Nephron progenitor cell (in vitro differentiated cells): Measurements from ENCODE around the gene SYNCRIP.
"Not testable (repeated sequence)": the region's sequence is repeated elsewhere in the genome, so short reads cannot be mapped to it uniquely, and the experiment has no call there.

Source experiments
- DNase-seq: peaks from one replicate; pipeline ENCODE4 v3.0.0; 2021
- H3K27ac Mint-ChIP-seq: 2 replicates; pipeline ENCODE4 v1.8.0; 2021; ENCODE audit warnings: mild to moderate bottlenecking, moderate library complexity, mixed read lengths
- H3K27me3 Mint-ChIP-seq: 2 replicates; pipeline ENCODE4 v1.8.0; 2021; ENCODE audit warnings: mild to moderate bottlenecking, low read depth, mixed read lengths; ENCODE audit not compliant: poor library complexity
- H3K36me3 Mint-ChIP-seq: 2 replicates; pipeline ENCODE4 v1.8.0; 2021; ENCODE audit warnings: low read depth, mixed read lengths
- H3K4me1 Mint-ChIP-seq: 2 replicates; pipeline ENCODE4 v1.8.0; 2021; ENCODE audit warnings: mixed read lengths
- H3K4me3 Mint-ChIP-seq: 2 replicates; pipeline ENCODE4 v1.8.0; 2021; ENCODE audit warnings: mild to moderate bottlenecking, moderate library complexity, mixed read lengths
- H3K9me3 Mint-ChIP-seq: 2 replicates; pipeline ENCODE4 v1.8.0; 2021; ENCODE audit warnings: mild to moderate bottlenecking, moderate library complexity, mixed read lengths
- TF ChIP-seq, protein P1 (sequence below): fragments of 200-600 bp; sonication (generic); IDR thresholded peaks from 2 replicates; pipeline ENCODE4 v1.5.0; 2021; ENCODE audit warnings: antibody characterized with exemption

SYNCRIP gene

DNA sequence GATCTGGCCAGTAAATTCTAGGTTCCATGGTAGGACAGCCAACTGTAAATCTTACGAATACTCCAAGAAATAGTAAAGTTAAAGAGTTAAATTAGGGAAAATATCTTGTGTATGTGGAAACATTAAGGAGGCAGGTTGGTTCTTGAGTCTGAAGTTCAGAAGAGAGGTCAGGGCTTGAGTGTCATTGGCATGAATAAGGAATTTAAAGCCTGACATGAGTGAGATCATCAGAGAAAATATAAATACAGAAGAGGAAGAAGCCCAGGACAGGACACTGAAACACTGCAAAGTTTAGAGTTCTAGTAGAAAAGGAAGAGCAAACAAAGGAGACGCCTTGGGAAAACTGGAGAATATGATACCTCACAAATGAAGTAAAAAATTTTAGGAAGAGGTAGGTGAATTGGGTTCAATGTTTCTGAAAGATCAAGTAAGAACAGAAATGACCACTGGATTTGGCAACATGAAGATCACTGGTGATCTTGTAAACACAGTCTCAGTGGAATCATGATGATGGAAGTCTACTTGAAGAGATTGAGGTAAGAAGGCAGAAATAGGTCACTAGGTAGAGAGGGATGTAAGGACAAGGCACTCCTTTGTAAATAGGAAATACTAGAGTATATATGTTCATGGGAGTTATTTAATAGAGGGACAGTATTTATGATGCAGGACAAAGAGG is 41.6 kb upstream of the SYNCRIP start:
- TF ChIP-seq, protein P1, sequence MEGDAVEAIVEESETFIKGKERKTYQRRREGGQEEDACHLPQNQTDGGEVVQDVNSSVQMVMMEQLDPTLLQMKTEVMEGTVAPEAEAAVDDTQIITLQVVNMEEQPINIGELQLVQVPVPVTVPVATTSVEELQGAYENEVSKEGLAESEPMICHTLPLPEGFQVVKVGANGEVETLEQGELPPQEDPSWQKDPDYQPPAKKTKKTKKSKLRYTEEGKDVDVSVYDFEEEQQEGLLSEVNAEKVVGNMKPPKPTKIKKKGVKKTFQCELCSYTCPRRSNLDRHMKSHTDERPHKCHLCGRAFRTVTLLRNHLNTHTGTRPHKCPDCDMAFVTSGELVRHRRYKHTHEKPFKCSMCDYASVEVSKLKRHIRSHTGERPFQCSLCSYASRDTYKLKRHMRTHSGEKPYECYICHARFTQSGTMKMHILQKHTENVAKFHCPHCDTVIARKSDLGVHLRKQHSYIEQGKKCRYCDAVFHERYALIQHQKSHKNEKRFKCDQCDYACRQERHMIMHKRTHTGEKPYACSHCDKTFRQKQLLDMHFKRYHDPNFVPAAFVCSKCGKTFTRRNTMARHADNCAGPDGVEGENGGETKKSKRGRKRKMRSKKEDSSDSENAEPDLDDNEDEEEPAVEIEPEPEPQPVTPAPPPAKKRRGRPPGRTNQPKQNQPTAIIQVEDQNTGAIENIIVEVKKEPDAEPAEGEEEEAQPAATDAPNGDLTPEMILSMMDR = no peak
- Mint-ChIP-seq H3K4me1 (peaks cover 7% of the 10 kb centered on the region), H3K4me3 (no peak overlapping the region), H3K27me3 (peaks cover 2% of the 10 kb centered on the region), H3K9me3 (peaks cover 7% of the 10 kb centered on the region), H3K27ac (no peak overlapping the region), H3K36me3 (peaks cover 6% of the 10 kb centered on the region)
- no peak for DNase-seq

DNA sequence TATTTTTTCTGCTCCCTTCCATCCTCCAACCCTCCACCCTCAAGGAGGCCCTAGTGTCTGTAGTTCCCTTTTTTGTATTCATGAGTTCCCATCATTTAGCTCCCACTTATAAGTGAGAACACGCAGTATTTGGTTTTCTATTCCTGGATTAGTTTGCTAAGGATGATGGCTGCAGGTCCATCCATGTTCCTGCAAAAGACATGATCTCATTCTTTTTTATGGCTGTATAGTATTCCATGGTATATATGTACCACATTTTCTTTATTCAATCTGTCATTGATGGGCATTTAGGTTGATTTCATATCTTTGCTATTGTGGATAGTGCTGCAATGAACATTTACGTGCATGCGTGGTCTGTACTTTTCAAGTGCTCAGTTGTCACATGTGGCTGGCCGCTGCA is 39.2 kb upstream of the SYNCRIP start:
- H3K4me3 Mint-ChIP-seq, H3K4me1 Mint-ChIP-seq, DNase-seq, H3K9me3 Mint-ChIP-seq, H3K27ac Mint-ChIP-seq, H3K27me3 Mint-ChIP-seq: not testable (repeated sequence)
- H3K36me3 Mint-ChIP-seq = peaks cover 16% of the 10 kb centered on the region

DNA sequence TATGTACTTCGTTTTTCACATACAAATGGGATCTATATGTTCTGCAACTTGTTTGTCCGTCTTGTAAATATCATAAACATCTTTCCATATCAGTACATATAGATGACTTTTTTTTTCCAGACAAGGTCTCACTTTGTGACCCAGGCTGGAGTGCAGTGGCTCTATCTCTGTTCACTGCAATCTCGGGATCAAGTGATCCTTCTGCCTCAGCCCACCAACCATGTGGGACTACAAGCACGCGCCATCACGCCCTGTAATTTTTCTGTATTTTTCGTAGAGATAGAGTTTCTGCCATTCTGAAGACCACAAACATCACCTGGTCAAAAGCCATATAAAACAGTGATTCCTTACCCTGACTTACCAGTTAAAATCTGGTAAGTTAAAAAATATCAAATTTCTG is 37.7 kb upstream of the SYNCRIP start:
- DNase-seq = no peak
- Mint-ChIP-seq H3K9me3 (peaks cover 7% of the 10 kb centered on the region), H3K4me3 (peak overlapping the region; percentile 100), H3K36me3 (peaks cover 31% of the 10 kb centered on the region), H3K27ac (no peak overlapping the region), H3K27me3 (peaks cover 2% of the 10 kb centered on the region), H3K4me1 (peaks cover 22% of the 10 kb centered on the region)
- TF ChIP-seq, protein P1 = no peak

DNA sequence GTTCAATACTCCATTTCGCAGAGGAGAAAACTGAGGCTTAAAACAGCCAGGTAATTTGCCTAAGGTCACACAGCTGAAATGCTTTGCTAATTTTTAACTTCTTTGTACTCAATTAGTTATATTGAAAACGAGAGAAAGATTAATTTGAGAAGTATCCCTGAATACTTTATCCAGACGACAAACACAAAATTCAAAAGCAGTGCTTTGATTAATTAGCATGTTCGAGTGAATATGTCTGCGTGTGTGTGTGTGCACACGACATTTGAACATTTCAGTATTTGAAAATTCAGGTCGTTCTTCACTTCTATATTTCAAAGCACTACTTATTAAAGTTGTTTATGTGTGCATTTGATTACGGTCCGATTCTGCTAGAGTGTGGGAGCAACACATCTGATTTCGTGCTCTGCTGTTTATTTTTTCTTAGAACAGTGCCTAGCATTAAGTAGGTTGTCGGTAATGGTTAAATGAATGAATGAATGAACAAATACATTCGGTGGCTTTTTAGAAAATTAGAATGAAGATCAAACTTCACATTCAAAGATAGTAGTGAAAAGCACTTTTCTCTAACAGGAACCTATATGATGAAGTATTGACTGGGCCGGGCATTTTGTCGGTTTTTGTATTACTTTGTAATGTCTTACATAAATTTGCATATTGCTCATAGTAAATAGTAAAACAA is 36.9 kb upstream of the SYNCRIP start:
- H3K4me3 Mint-ChIP-seq = peak overlapping the region; percentile 100
- peak overlapping the region; percentile 77 for H3K27ac Mint-ChIP-seq
- H3K9me3 Mint-ChIP-seq = peaks cover 7% of the 10 kb centered on the region
- peaks cover 2% of the 10 kb centered on the region for H3K27me3 Mint-ChIP-seq
- H3K36me3 Mint-ChIP-seq = peaks cover 39% of the 10 kb centered on the region
- no peak for DNase-seq
- TF ChIP-seq, protein P1 = no peak
- H3K4me1 Mint-ChIP-seq = peaks cover 30% of the 10 kb centered on the region

DNA sequence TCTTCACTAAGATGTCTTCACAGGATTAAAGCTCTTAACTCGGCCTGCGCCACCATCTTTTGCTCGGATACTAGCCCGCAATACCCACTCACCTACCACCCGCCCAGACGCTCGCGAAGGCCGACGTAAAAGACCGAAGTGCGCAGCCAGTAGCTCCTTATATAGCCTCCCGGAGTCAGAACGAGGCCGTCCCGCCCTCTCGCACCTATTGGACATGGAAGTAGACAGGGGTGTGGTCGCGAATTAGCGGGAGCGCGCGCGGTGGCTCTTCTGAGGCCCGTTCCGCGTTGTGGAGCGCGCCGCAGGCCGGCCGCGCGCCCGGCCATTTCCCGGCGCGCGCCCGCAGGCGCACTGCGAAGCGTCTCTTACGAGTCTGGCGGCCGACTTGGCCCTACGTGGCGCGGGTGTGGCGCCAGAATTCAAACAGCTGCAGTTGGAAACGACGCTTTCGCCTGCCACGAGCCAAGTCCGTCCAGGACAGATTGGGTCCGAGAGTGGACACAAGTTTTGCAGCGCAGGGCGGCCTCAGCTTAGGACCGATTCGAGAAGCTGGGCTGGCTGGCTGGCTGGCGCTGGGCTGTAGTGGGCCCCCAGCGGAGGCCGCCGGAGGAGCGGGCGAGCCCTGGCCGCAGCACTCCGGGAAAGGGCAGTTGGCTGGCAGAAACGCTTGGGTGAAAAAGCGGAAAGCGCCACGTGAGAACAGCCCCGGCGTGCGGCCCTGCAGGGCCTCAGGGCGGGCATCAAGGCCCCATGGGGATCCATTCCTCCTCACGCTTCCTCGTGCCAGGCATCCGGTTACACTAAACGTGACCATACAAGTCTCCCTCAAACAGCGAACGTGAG is 36.1 kb upstream of the SYNCRIP start:
- DNase-seq = peak; percentile 95
- H3K36me3 Mint-ChIP-seq = peaks cover 47% of the 10 kb centered on the region
- peak overlapping the region; percentile 100 for H3K4me3 Mint-ChIP-seq
- peaks cover 7% of the 10 kb centered on the region for H3K9me3 Mint-ChIP-seq
- H3K4me1 Mint-ChIP-seq = peaks cover 37% of the 10 kb centered on the region
- TF ChIP-seq, protein P1 = no peak
- peaks cover 2% of the 10 kb centered on the region for H3K27me3 Mint-ChIP-seq
- H3K27ac Mint-ChIP-seq = peak overlapping the region; percentile 99

DNA sequence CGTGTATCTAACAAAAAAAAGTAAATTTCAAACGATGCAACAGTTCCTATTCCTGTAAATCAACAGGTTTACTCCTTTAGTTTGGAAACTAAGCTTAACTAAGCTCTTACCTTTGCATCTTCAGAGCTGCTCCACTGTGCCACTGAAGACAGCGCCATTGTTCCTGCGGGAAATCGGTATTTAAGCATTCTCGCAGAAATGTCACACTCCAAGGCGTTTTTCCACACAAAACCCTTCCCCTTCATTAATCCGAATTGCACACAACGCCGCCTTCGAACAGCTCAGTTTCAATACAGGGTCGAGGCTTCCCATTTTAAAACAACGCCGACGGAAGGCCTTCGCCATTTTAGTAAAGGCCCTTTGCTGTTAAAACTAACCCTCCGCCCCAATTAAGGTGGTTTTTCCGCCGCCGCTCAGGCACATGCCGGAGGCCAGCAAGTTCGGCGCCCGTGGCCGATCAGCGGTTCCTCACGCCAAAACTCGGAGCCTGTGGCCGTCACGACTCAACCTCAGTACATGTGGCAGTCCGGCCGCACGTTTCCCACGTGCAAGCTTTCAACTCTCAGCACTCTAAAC is 35.4 kb upstream of the SYNCRIP start:
- Mint-ChIP-seq H3K36me3 (peaks cover 54% of the 10 kb centered on the region), H3K9me3 (peaks cover 7% of the 10 kb centered on the region), H3K27me3 (peaks cover 2% of the 10 kb centered on the region), H3K4me1 (peaks cover 45% of the 10 kb centered on the region), H3K27ac (peak overlapping the region; percentile 99), H3K4me3 (peak overlapping the region; percentile 100)
- TF ChIP-seq, protein P1 = no peak
- no peak for DNase-seq
